ENCODE data around the gene CPHXL2. TPM values are rescaled to one million over a fixed set of nuclear protein-coding genes. Genes with fewer than 3 reads are reported as not detected.

Gene CPHXL2
- total RNA-seq, 5 donors from 2014 or later (not counting 1 experiment from before 2014, with no cell fraction given) = not detected

DNA sequence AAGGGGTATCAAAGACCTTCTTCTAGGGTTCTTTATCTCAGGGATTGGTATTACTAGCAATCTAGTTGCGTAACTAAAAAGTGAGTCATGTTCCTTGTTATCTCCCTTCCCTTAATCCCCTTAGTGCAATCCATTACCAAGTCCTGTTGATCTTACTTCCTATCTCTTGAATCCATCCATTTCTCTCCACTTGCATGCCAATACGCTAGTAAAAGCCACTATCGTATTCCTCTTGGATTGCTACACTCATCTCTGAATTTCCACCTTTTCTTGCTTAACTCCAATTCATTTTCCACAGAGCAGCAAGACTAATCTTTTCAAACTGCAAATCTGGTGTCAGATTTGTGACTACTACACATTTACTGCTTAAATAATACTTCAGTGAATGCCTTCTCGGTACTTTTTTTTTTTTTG, 51.9 kb downstream of the CPHXL2 start:
- peaks cover 5 to 45% of the 10 kb centered on the region in 2 donors for H3K36me3 ChIP-seq (ENCODE audit: control insufficient read depth in 2 of 2, extremely low read depth in 1 of 2, insufficient read depth in 1 of 2, low read length in 1 of 2)
- no peak overlapping the region for H3K27ac ChIP-seq (ENCODE audit: low read length)
- DNase-seq = no peak
- no peaks in the 10 kb centered on the region for H3K27me3 Mint-ChIP-seq
- H3K27ac Mint-ChIP-seq = peak overlapping the region in 1 of 2 donors; percentile 31
- WGBS (ENCODE audit: insufficient coverage) = 100% methylated on average over 2 of the region's 4 CpGs
- H3K4me3 ChIP-seq (ENCODE audit: control insufficient read depth in 1 of 2, extremely low read depth in 1 of 2, low read length in 1 of 2) = no peak overlapping the region
- no peaks in the 10 kb centered on the region for H3K9me3 Mint-ChIP-seq
- ChIA-PET CTCF (interaction anchor here in 1 of 2 donors (0.6 kb wide), 1 partner anchor 107 kb away, joined by 3 read pairs; no protein-coding TSS in a partner anchor), POLR2A (no interaction called here)
- H3K4me3 Mint-ChIP-seq = peak overlapping the region; percentile 10 to 94 (median 29)
- ATAC-seq (replicated peaks in 1 of 4) = no peak
- H3K36me3 Mint-ChIP-seq = peaks cover 51% of the 10 kb centered on the region
- H3K4me1 Mint-ChIP-seq = peaks cover 57 to 83% (median 66%) of the 10 kb centered on the region in 3 donors
- H3K27me3 ChIP-seq (replicated peaks in 1 of 2; ENCODE audit: control insufficient read depth in 2 of 2, extremely low read depth in 1 of 2, insufficient read depth in 2 of 2, low read length in 1 of 2) = no peaks in the 10 kb centered on the region
- H3K4me1 ChIP-seq (ENCODE audit: control insufficient read depth in 1 of 2, extremely low read depth in 1 of 2, insufficient read depth in 2 of 2, low read length in 2 of 2) = peaks cover 29 to 54% of the 10 kb centered on the region in 2 experiments
- H3K9me3 ChIP-seq = no peaks in the 10 kb centered on the region

DNA sequence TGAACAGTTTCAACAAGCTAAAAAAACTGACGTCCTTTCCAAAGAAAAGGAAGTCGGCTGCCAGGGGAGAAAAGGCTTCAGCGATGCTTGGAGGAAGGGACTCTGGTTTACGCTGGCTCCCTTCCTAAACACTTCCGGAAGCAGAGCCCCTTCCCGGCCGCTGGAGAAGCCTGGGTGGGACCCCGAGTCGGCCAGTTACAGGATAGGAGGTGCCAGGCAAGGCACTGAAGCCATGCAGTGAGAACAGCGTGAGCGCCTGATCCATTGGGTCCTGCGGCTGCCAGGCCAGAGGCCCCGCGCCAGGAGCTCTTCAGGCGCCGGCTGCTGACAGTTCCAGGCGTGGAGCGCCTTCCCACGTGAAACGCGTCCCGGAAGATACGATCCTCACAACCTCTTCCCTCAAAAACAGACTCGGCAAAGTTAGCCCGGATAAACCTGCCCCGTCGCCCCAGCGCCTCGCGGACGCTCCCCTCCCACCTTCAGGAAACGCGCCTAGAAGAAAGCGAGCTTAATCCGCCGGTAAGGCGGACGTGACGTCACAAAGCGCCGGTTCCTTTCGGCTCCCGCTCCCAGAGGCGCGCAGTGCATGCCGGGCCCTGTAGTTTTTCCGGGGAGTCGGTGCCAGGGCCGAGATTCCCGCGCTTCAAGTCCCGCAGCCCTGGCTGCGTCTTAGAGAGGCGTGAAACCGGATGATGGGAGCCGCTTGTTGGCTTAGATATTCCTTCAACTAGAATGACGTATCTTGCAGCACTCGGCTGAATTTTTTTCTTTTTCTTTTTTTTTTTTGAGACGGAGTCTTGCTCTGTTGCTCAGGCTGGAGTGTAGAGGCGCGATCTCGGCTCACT, 53.8 kb downstream of the CPHXL2 start, which contains the start of gene ADAT1:
ADAT1 (minus strand) TSS at position 521 of the 845 bp plus-strand sequence. CDS start 2,482 bp downstream, outside the sequence.
- Histone ChIP-seq H3K27me3 (replicated peaks in 1 of 2; ENCODE audit: control insufficient read depth in 2 of 2, extremely low read depth in 1 of 2, insufficient read depth in 2 of 2, low read length in 1 of 2) (no peaks in the 10 kb centered on the region), H3K27ac (ENCODE audit: low read length) (peak within 1 kb of the TSS; percentile 96), H3K4me3 (ENCODE audit: control insufficient read depth in 1 of 2, extremely low read depth in 1 of 2, low read length in 1 of 2) (peak within 1 kb of the TSS; percentile 91 to 93), H3K36me3 (ENCODE audit: control insufficient read depth in 2 of 2, extremely low read depth in 1 of 2, insufficient read depth in 1 of 2, low read length in 1 of 2) (peaks cover 5 to 42% of the 10 kb centered on the region in 2 donors), H3K9me3 (no peaks in the 10 kb centered on the region), H3K4me1 (ENCODE audit: control insufficient read depth in 1 of 2, extremely low read depth in 1 of 2, insufficient read depth in 2 of 2, low read length in 2 of 2) (peaks cover 19 to 59% of the 10 kb centered on the region in 2 experiments)
- ATAC-seq (replicated peaks in 1 of 4) (peak; percentile 91 to 95 (median 93)), DNase-seq (peak; percentile 89 to 100 (median 99))
- peaks cover 55 to 75% (median 63%) of the 10 kb centered on the region in 3 donors for H3K4me1 Mint-ChIP-seq
- WGBS (ENCODE audit: insufficient coverage) = under 1% methylated on average over 52 of the region's 62 CpGs
- peaks cover 44% of the 10 kb centered on the region for H3K36me3 Mint-ChIP-seq
- H3K4me3 Mint-ChIP-seq = peak within 1 kb of the TSS; percentile 94 to 96 (median 95)
- H3K27ac Mint-ChIP-seq = peak within 1 kb of the TSS; percentile 90 to 96
- no peaks in the 10 kb centered on the region for H3K27me3 Mint-ChIP-seq
- CTCF ChIA-PET = interaction anchor here (0.7 to 3.0 kb wide), 15 partner anchors 8 to 964 kb away, joined by 3 to 27 read pairs (median 4); partner anchors contain the start of genes KARS1 (in 2 of the 2), TERF2IP (in 2 of the 2), CFDP1 (in 1 of the 2) and GABARAPL2 (in 1 of the 2)
- no peaks in the 10 kb centered on the region for H3K9me3 Mint-ChIP-seq
- POLR2A ChIA-PET = interaction anchor here (0.5 to 3.6 kb wide), 10 partner anchors 24 to 555 kb away, joined by 3 to 59 read pairs (median 5); partner anchors contain the start of genes KARS1 (in 2 of the 2), TERF2IP (in 2 of the 2) and GABARAPL2 (in 1 of the 2)

DNA sequence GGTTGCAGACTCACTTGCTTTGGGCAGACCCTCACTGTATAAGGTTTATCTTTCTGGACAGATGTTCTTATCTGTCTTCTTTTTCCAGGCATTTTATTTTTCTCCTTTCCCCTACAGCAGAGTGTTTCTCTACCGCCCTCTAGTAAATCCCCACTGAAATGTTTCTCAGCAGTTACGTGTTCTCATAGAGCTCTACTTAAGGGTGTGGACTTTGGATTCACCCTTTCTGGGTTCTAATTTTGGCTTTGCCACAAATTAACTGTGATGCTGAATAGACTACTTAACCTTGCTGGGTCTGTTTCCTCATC, 55.7 kb downstream of the CPHXL2 start:
- Mint-ChIP-seq H3K4me1 (peaks cover 57 to 65% (median 60%) of the 10 kb centered on the region in 3 donors), H3K4me3 (peak overlapping the region; percentile 94 to 96 (median 95)), H3K9me3 (no peaks in the 10 kb centered on the region), H3K27ac (peak overlapping the region; percentile 86 to 96), H3K36me3 (peaks cover 39% of the 10 kb centered on the region), H3K27me3 (no peaks in the 10 kb centered on the region)
- DNase-seq (peak in 1 of 35 experiments; percentile 55), ATAC-seq (replicated peaks in 1 of 4) (no peak)
- POLR2A ChIA-PET = interaction anchor here (0.6 to 3.6 kb wide), 6 partner anchors 10 to 57 kb away, joined by 3 to 59 read pairs (median 6); partner anchors contain the start of genes KARS1 (in 2 of the 2), TERF2IP (in 2 of the 2) and GABARAPL2 (in 1 of the 2)
- no CpG with 5 or more reads among the region's 2 CpGs for WGBS (ENCODE audit: insufficient coverage)
- CTCF ChIA-PET = interaction anchor here (0.5 to 3.0 kb wide), 9 partner anchors 9 to 196 kb away, joined by 3 to 27 read pairs (median 4); partner anchors contain the start of genes GABARAPL2 (in 1 of the 2), KARS1 (in 1 of the 2), TERF2IP (in 1 of the 2) and TMEM170A (in 1 of the 2)
- Histone ChIP-seq H3K9me3 (no peaks in the 10 kb centered on the region), H3K4me3 (ENCODE audit: control insufficient read depth in 1 of 2, extremely low read depth in 1 of 2, low read length in 1 of 2) (no peak overlapping the region), H3K27ac (ENCODE audit: low read length) (peak overlapping the region; percentile 91), H3K36me3 (ENCODE audit: control insufficient read depth in 2 of 2, extremely low read depth in 1 of 2, insufficient read depth in 1 of 2, low read length in 1 of 2) (peaks cover 5 to 26% of the 10 kb centered on the region in 2 donors), H3K27me3 (replicated peaks in 1 of 2; ENCODE audit: control insufficient read depth in 2 of 2, extremely low read depth in 1 of 2, insufficient read depth in 2 of 2, low read length in 1 of 2) (no peaks in the 10 kb centered on the region), H3K4me1 (ENCODE audit: control insufficient read depth in 1 of 2, extremely low read depth in 1 of 2, insufficient read depth in 2 of 2, low read length in 2 of 2) (peaks cover 9 to 59% of the 10 kb centered on the region in 2 experiments)

DNA sequence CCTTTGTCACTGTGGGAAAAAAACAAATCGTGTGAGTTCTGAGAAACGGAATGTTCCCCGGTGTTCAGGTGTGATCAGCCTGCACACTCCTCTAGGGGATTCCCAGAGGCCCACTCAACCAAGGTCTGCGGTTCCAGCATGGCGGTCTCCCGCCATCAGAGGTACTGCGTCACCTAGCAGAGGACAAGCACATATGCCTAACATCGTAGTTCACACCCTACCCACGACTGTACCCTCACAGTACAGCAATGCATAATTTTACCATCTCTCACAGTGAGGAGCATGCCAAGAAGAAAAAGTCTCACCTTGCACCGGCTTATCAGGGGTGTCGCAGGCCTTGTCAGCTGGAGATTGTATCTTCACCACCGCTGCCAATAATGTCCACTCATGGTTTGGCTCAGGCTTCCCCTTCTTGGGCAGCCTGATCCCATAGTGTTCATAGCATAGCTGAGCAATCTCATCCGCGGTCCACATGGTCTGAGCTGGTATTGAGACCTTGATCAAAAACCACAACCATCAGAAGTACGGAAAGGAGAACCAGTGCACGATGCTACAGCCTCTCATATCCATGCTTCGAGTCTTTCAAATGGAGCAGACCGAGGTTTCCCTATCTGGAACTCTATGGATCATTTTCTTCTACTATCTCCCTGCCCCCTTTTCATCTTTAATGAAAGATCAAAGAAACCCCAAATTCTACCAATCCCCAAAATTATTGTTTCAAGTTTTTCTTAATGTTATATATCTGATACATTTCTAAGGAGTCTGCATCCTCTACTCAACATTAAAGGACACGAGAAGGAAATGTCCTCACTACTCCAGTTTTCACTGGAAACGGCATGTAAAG, 56.3 kb downstream of the CPHXL2 start:
- 59% methylated on average over 14 of the region's 20 CpGs for WGBS (ENCODE audit: insufficient coverage)
- Mint-ChIP-seq H3K9me3 (no peaks in the 10 kb centered on the region), H3K36me3 (peaks cover 37% of the 10 kb centered on the region), H3K4me1 (peaks cover 63% of the 10 kb centered on the region in 3 donors), H3K4me3 (peak overlapping the region; percentile 49 to 96 (median 94)), H3K27me3 (no peaks in the 10 kb centered on the region), H3K27ac (peak overlapping the region; percentile 86 to 96)
- Histone ChIP-seq H3K27ac (ENCODE audit: low read length) (peak overlapping the region; percentile 91), H3K4me3 (ENCODE audit: control insufficient read depth in 1 of 2, extremely low read depth in 1 of 2, low read length in 1 of 2) (no peak overlapping the region), H3K9me3 (no peaks in the 10 kb centered on the region), H3K4me1 (ENCODE audit: control insufficient read depth in 1 of 2, extremely low read depth in 1 of 2, insufficient read depth in 2 of 2, low read length in 2 of 2) (peaks cover 9 to 64% of the 10 kb centered on the region in 2 experiments), H3K36me3 (ENCODE audit: control insufficient read depth in 2 of 2, extremely low read depth in 1 of 2, insufficient read depth in 1 of 2, low read length in 1 of 2) (peaks cover 5 to 24% of the 10 kb centered on the region in 2 donors), H3K27me3 (replicated peaks in 1 of 2; ENCODE audit: control insufficient read depth in 2 of 2, extremely low read depth in 1 of 2, insufficient read depth in 2 of 2, low read length in 1 of 2) (no peaks in the 10 kb centered on the region)
- ChIA-PET POLR2A (interaction anchor here (0.6 to 3.6 kb wide), 4 partner anchors 11 to 614 kb away, joined by 4 to 59 read pairs (median 6); partner anchors contain the start of genes KARS1 (in 1 of the 2) and TERF2IP (in 1 of the 2)), CTCF (interaction anchor here (0.5 to 3.0 kb wide), 6 partner anchors 9 to 100 kb away, joined by 3 to 27 read pairs (median 3); partner anchors contain the start of genes KARS1 (in 1 of the 2), TERF2IP (in 1 of the 2) and TMEM231 (in 1 of the 2))
- peak; percentile 5 to 87 (median 56) for DNase-seq
- peak in 1 of 4 experiments; percentile 19 for ATAC-seq (replicated peaks in 1 of 4)

DNA sequence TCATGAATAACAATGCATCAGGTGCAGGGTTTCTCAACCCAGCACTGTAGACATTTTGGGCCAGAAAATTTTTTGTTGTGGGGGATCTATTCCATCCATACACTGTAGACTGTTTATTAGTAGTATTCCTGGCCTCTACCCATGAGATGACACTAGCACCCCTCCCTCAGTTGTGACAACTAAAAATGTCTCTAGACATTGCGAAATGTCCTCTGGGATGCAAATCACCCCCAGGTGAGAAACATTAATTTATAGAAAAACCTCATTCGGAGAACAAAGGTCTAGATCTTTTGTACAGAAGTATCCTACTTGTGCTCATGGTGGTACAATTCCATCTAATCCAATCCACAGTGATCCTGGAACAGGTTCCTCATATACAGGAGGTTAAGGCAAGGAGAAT, 58.0 kb downstream of the CPHXL2 start:
- Histone ChIP-seq H3K4me3 (ENCODE audit: control insufficient read depth in 1 of 2, extremely low read depth in 1 of 2, low read length in 1 of 2) (no peak overlapping the region), H3K36me3 (ENCODE audit: control insufficient read depth in 2 of 2, extremely low read depth in 1 of 2, insufficient read depth in 1 of 2, low read length in 1 of 2) (peaks cover 5 to 35% of the 10 kb centered on the region in 2 donors), H3K27me3 (replicated peaks in 1 of 2; ENCODE audit: control insufficient read depth in 2 of 2, extremely low read depth in 1 of 2, insufficient read depth in 2 of 2, low read length in 1 of 2) (no peaks in the 10 kb centered on the region), H3K4me1 (ENCODE audit: control insufficient read depth in 1 of 2, extremely low read depth in 1 of 2, insufficient read depth in 2 of 2, low read length in 2 of 2) (peaks cover 9 to 71% of the 10 kb centered on the region in 2 experiments), H3K9me3 (no peaks in the 10 kb centered on the region), H3K27ac (ENCODE audit: low read length) (peak overlapping the region; percentile 91)
- DNase-seq = no peak
- no peak for ATAC-seq (replicated peaks in 1 of 4)
- Mint-ChIP-seq H3K9me3 (no peaks in the 10 kb centered on the region), H3K27me3 (no peaks in the 10 kb centered on the region), H3K27ac (peak overlapping the region; percentile 40 to 61), H3K36me3 (peaks cover 47% of the 10 kb centered on the region), H3K4me3 (no peak overlapping the region), H3K4me1 (peaks cover 54 to 71% (median 64%) of the 10 kb centered on the region in 3 donors)
- POLR2A ChIA-PET = interaction anchor here in 1 of 2 donors (0.6 kb wide), 1 partner anchor 13 kb away, joined by 3 read pairs; no protein-coding TSS in a partner anchor
- no CpG with 5 or more reads among the region's 2 CpGs for whole genome bisulfite sequencing (ENCODE audit: insufficient coverage)
- CTCF ChIA-PET = interaction anchor here (0.6 to 0.9 kb wide), 3 partner anchors 17 to 146 kb away, joined by 3 to 6 read pairs (median 3); no protein-coding TSS in a partner anchor
